HepG2 (cell line): ENCODE data around the gene TUBA4A. TPM values are rescaled to one million over a fixed set of nuclear protein-coding genes. Genes with fewer than 3 reads are reported as not detected.

Experiments used
- FIP1L1 ChIP-seq: fragments of 200-400 bp; formaldehyde crosslinking; IDR thresholded peaks from 2 replicates; pipeline ENCODE4 v1.6.1; 2018; ENCODE audit warnings: low read depth, mild to moderate bottlenecking, low read length, moderate library complexity, borderline replicate concordance; ENCODE audit not compliant: insufficient read depth
- HOXA7 ChIP-seq: sonication (generic); formaldehyde crosslinking; IDR thresholded peaks from 2 replicates; pipeline ENCODE4 v1.8.1; 2022; ENCODE audit warnings: mild to moderate bottlenecking, missing genetic modification reagents, moderate library complexity
- LBX2 ChIP-seq: sonication (generic); formaldehyde crosslinking; IDR thresholded peaks from 2 replicates; pipeline ENCODE4 v1.5.0; 2020; ENCODE audit warnings: missing genetic modification reagents, mild to moderate bottlenecking, borderline replicate concordance
- MIXL1 ChIP-seq: IDR thresholded peaks from 2 replicates; pipeline ENCODE4 v1.6.1; 2016
- MYNN ChIP-seq: sonication (generic); formaldehyde crosslinking; IDR thresholded peaks from 2 replicates; pipeline ENCODE4 v1.4.0; 2020; ENCODE audit warnings: mild to moderate bottlenecking, low read depth, missing genetic modification reagents
- SUZ12 ChIP-seq: fragments of 150-350 bp; IDR thresholded peaks from 2 replicates; pipeline ENCODE4 v1.6.1; 2014; ENCODE audit warnings: low read depth, low read length
- ZBTB8A ChIP-seq: sonication (generic); formaldehyde crosslinking; IDR thresholded peaks from 2 replicates; pipeline ENCODE4 v1.4.0; 2020; ENCODE audit warnings: mild to moderate bottlenecking, low read depth, missing genetic modification reagents, borderline replicate concordance
- ZNF598 ChIP-seq: sonication (generic); formaldehyde crosslinking; IDR thresholded peaks from 2 replicates; pipeline ENCODE4 v1.5.1; 2020; ENCODE audit warnings: mild to moderate bottlenecking, missing genetic modification reagents, borderline replicate concordance
- ZNF777 ChIP-seq: sonication (generic); formaldehyde crosslinking; IDR thresholded peaks from 2 replicates; pipeline ENCODE4 v1.4.0; 2020; ENCODE audit warnings: missing genetic modification reagents
- polyA plus RNA-seq, 8 experiments: library from polyadenylated mRNA; depleted of rRNA in 3 of 8; stranded (reverse) in 7 of 8; unstranded in 1 of 8; fragments of >200 nt; fragmentation: Illumina TruSeq in 4 of 8; extraction: Trizol in 4 of 8; gene quantifications; 2 replicates each; pipeline versions ENCODE4 v1.2.1 to v1.2.3, GENCODE V29; 2011 to 2016; ENCODE audit warnings: low read depth in 4 of 8, missing spikeins in 1 of 8, mixed read lengths in 1 of 8; ENCODE audit not compliant: insufficient read depth in 1 of 8
- total RNA-seq, 5 experiments: library from RNA; depleted of rRNA; stranded (reverse); fragments of >200 nt; fragmentation: Illumina TruSeq; extraction: Trizol; gene quantifications; 2 replicates each; pipeline ENCODE4 v1.2.3, GENCODE V29; 2016; ENCODE audit warnings: low read depth in 1 of 5
- TF ChIP-seq, protein P1 (sequence below): IDR thresholded peaks from 2 replicates; pipeline ENCODE4 v1.6.1; 2016; ENCODE audit warnings: low read depth
- TF ChIP-seq, protein P2 (sequence below): sonication (generic); formaldehyde crosslinking; IDR thresholded peaks from 2 replicates; pipeline ENCODE4 v1.5.1; 2020; ENCODE audit warnings: mild to moderate bottlenecking, missing genetic modification reagents, borderline replicate concordance
- TF ChIP-seq, protein P3 (sequence below): sonication (generic); formaldehyde crosslinking; IDR thresholded peaks from 2 replicates; pipeline ENCODE4 v1.5.0; 2020; ENCODE audit warnings: mild to moderate bottlenecking, missing genetic modification reagents
- TF ChIP-seq, protein P4 (sequence below): sonication (generic); formaldehyde crosslinking; IDR thresholded peaks from 2 replicates; pipeline ENCODE4 v1.4.0; 2020; ENCODE audit warnings: mild to moderate bottlenecking, missing genetic modification reagents

Gene TUBA4A
- total and polyA plus RNA-seq, 2 of the 13 experiments (the other 11 are each of a cell fraction or from before 2014, with no cell fraction given) = 1.3 to 12.7 TPM

DNA sequence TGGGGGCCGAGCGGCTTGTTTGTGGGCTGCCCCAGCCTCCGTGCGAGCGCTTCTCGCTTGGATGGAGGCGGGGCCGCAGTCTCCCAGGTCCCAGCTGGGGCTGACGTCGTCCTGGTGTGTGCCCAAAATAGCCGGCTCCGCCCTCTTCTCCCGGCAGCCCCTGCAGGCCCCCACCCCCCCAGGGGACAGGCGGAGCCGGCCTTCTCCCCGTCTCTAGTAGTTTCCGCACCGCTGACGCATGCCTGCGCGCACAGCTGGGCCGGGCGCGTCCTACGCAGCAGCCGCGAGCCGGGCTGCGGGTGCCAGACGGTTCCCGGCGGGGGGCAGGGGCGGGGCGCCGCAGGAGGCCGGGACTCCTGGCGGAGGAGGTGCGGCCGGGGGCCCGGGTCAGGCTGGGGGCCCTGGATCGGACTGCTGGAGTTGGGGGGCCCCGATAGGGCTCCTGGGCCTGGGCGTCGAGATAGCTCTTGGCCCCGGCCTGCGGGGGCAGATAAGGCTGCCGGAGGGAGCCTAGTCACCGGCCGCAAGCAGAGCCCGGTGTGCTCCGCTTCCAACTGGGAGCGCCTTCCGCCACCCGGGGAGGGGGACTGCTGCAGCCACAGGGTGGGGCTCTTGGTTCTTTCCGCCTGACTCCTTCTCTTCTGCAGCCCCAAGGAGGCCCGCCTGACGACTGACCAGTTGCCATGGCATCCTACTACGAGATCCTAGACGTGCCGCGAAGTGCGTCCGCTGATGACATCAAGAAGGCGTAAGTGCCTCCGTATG is 25.6 kb upstream of the TUBA4A start, which contains the start of gene DNAJB2 (continued):
- TF ChIP-seq, protein P1, sequence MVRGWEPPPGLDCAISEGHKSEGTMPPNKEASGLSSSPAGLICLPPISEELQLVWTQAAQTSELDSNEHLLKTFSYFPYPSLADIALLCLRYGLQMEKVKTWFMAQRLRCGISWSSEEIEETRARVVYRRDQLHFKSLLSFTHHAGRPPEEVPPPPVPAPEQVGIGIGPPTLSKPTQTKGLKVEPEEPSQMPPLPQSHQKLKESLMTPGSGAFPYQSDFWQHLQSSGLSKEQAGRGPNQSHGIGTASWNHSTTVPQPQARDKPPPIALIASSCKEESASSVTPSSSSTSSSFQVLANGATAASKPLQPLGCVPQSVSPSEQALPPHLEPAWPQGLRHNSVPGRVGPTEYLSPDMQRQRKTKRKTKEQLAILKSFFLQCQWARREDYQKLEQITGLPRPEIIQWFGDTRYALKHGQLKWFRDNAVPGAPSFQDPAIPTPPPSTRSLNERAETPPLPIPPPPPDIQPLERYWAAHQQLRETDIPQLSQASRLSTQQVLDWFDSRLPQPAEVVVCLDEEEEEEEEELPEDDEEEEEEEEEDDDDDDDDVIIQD (CRISPR knock-in tag) = no peak
- TF ChIP-seq MIXL1 (CRISPR knock-in tag) (peak; percentile 71; the same call in 1 of the 2 replicates), MYNN (CRISPR knock-in tag) (peak; percentile 83; the same call in 1 of the 2 replicates), FIP1L1 (no peak), SUZ12 (peak; percentile 29; the same call in 1 of the 2 replicates), ZNF777 (CRISPR knock-in tag) (no peak), ZBTB8A (CRISPR knock-in tag) (no peak), HOXA7 (CRISPR knock-in tag) (no peak), ZNF598 (CRISPR knock-in tag) (no peak), LBX2 (CRISPR knock-in tag) (no peak)
- TF ChIP-seq, protein P2, sequence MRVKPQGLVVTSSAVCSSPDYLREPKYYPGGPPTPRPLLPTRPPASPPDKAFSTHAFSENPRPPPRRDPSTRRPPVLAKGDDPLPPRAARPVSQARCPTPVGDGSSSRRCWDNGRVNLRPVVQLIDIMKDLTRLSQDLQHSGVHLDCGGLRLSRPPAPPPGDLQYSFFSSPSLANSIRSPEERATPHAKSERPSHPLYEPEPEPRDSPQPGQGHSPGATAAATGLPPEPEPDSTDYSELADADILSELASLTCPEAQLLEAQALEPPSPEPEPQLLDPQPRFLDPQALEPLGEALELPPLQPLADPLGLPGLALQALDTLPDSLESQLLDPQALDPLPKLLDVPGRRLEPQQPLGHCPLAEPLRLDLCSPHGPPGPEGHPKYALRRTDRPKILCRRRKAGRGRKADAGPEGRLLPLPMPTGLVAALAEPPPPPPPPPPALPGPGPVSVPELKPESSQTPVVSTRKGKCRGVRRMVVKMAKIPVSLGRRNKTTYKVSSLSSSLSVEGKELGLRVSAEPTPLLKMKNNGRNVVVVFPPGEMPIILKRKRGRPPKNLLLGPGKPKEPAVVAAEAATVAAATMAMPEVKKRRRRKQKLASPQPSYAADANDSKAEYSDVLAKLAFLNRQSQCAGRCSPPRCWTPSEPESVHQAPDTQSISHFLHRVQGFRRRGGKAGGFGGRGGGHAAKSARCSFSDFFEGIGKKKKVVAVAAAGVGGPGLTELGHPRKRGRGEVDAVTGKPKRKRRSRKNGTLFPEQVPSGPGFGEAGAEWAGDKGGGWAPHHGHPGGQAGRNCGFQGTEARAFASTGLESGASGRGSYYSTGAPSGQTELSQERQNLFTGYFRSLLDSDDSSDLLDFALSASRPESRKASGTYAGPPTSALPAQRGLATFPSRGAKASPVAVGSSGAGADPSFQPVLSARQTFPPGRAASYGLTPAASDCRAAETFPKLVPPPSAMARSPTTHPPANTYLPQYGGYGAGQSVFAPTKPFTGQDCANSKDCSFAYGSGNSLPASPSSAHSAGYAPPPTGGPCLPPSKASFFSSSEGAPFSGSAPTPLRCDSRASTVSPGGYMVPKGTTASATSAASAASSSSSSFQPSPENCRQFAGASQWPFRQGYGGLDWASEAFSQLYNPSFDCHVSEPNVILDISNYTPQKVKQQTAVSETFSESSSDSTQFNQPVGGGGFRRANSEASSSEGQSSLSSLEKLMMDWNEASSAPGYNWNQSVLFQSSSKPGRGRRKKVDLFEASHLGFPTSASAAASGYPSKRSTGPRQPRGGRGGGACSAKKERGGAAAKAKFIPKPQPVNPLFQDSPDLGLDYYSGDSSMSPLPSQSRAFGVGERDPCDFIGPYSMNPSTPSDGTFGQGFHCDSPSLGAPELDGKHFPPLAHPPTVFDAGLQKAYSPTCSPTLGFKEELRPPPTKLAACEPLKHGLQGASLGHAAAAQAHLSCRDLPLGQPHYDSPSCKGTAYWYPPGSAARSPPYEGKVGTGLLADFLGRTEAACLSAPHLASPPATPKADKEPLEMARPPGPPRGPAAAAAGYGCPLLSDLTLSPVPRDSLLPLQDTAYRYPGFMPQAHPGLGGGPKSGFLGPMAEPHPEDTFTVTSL (CRISPR knock-in tag) = no peak
- TF ChIP-seq, protein P3, sequence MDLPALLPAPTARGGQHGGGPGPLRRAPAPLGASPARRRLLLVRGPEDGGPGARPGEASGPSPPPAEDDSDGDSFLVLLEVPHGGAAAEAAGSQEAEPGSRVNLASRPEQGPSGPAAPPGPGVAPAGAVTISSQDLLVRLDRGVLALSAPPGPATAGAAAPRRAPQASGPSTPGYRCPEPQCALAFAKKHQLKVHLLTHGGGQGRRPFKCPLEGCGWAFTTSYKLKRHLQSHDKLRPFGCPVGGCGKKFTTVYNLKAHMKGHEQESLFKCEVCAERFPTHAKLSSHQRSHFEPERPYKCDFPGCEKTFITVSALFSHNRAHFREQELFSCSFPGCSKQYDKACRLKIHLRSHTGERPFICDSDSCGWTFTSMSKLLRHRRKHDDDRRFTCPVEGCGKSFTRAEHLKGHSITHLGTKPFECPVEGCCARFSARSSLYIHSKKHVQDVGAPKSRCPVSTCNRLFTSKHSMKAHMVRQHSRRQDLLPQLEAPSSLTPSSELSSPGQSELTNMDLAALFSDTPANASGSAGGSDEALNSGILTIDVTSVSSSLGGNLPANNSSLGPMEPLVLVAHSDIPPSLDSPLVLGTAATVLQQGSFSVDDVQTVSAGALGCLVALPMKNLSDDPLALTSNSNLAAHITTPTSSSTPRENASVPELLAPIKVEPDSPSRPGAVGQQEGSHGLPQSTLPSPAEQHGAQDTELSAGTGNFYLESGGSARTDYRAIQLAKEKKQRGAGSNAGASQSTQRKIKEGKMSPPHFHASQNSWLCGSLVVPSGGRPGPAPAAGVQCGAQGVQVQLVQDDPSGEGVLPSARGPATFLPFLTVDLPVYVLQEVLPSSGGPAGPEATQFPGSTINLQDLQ = peak; percentile 89
- TF ChIP-seq, protein P4, sequence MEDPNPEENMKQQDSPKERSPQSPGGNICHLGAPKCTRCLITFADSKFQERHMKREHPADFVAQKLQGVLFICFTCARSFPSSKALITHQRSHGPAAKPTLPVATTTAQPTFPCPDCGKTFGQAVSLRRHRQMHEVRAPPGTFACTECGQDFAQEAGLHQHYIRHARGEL = no peak
